NCI-H2107 treated with DMSO at 0.1 percent for 48 hours (cell line): Measurements from ENCODE around the gene CCDC69.

ENCODE experiments used
- DNase-seq: peaks from one replicate; lab custom pipeline; 2025; ENCODE audit not compliant: unreplicated experiment; lab: John Stamatoyannopoulos, UW

The CCDC69 gene

GRCh38 chr5:151168602-151169344 lies 55.1 kb downstream of the CCDC69 start:
- DNase-seq, result no peak

- DNase-seq, result no peak
These were observed 56.9 kb downstream of the CCDC69 start for GRCh38 chr5:151167022-151167421.

GRCh38 chr5:151164687-151165392 lies 59.1 kb downstream of the CCDC69 start:
- DNase-seq, result peak; percentile 56

GRCh38 chr5:151162776-151163175 lies 61.1 kb downstream of the CCDC69 start:
- DNase-seq, result no peak

- DNase-seq, result no peak
These were observed 64.1 kb downstream of the CCDC69 start for GRCh38 chr5:151159649-151160373.

- DNase-seq, result no peak
These were observed 65.6 kb downstream of the CCDC69 start for GRCh38 chr5:151158287-151158661.

GRCh38 chr5:151157426-151158286 lies 66.2 kb downstream of the CCDC69 start, which contains the start of gene ANXA6:
ANXA6 (minus strand) TSS chr5:151157779; CDS start chr5:151147901, 9,878 bp downstream.
- no peak for DNase-seq

GRCh38 chr5:151156507-151157420 lies 67.1 kb downstream of the CCDC69 start:
- no peak for DNase-seq

- DNase-seq, result no peak
These were observed 68.0 kb downstream of the CCDC69 start for GRCh38 chr5:151155775-151156506.

GRCh38 chr5:151154931-151155774 lies 68.7 kb downstream of the CCDC69 start:
- no peak for DNase-seq

- no peak for DNase-seq
These were observed 70.1 kb downstream of the CCDC69 start for GRCh38 chr5:151153766-151154272.

- DNase-seq, result no peak
These were observed 70.6 kb downstream of the CCDC69 start for GRCh38 chr5:151153300-151153699.

- DNase-seq, result no peak
These were observed 72.1 kb downstream of the CCDC69 start for GRCh38 chr5:151151793-151152192.

- DNase-seq, result no peak
These were observed 72.6 kb downstream of the CCDC69 start for GRCh38 chr5:151151263-151151660.

GRCh38 chr5:151150471-151151262 lies 73.2 kb downstream of the CCDC69 start:
- no peak for DNase-seq

GRCh38 chr5:151148583-151148982 lies 75.3 kb downstream of the CCDC69 start:
- no peak for DNase-seq

- DNase-seq, result no peak
These were observed 76.9 kb downstream of the CCDC69 start for GRCh38 chr5:151147033-151147432.
